SKM-1 (cell line): ENCODE data around the gene ISM1.

ENCODE experiments used
- DNase-seq: peaks from one replicate; lab custom pipeline; 2025; ENCODE audit not compliant: unreplicated experiment; lab: John Stamatoyannopoulos, UW

ISM1 gene

DNA sequence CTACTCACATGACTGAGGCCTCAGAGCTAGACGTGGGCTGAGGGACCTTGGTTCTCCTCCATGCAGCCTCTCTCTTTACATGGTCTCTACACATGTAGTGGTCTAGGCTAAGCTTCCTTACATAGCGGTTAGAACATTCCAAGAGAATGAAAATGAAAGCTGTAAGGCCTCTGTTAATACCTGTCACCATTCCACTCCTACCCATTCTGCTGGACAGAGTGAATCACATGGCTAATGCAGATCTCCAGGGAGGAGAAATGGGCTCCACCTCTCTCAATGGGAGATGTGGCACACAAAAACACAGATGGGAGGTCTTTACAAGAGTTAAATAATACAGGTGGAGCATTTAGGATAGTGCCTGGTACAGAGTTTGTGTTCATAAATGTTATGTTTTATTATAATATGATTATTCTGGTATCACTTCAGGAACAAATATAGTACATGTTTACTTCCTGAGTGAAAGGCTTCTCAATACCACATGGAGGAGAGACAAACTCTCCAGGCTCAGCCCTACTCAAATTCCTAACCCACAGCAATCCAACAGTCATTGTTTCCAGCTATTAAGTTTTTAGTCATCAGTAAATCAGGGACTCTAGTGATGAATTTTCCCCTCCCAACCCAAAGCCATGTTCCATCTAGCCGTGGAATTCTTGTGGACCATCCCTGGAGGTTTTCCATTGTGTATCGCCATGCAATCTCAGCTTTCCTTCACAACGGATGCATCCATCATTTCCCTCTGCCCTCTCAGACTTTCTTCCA lies 57.9 kb downstream of the ISM1 start:
- no peak for DNase-seq

- DNase-seq = no peak
Observed at GRCh38 chr20:13280609-13281324, 59.7 kb downstream of the ISM1 start.

GRCh38 chr20:13283869-13284829 lies 63.1 kb downstream of the ISM1 start:
- DNase-seq = no peak

GRCh38 chr20:13284830-13285229 lies 63.8 kb downstream of the ISM1 start:
- no peak for DNase-seq

DNA sequence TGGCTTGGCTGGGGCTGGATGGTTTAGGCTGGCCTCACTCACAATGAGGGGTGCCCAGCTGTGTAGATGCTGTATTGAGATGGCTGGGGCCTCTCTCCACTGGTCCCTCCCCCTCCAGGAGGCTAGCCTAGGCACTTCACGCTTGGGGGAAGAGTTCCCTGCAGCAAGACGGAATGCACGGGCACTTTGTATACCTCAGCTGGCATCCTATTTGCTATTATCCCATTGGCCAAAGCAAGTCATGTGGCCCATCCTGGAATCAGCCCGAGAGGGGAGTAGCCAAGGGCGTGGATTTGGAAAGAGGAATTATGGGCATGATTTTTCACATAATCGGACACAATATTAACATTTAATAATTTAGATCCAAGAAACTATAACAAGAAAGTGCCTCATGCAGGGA lies 64.3 kb downstream of the ISM1 start:
- no peak for DNase-seq

- DNase-seq = no peak
Observed at GRCh38 chr20:13286052-13286451, 65.0 kb downstream of the ISM1 start.

GRCh38 chr20:13286607-13287006 lies 65.5 kb downstream of the ISM1 start:
- no peak for DNase-seq

DNA sequence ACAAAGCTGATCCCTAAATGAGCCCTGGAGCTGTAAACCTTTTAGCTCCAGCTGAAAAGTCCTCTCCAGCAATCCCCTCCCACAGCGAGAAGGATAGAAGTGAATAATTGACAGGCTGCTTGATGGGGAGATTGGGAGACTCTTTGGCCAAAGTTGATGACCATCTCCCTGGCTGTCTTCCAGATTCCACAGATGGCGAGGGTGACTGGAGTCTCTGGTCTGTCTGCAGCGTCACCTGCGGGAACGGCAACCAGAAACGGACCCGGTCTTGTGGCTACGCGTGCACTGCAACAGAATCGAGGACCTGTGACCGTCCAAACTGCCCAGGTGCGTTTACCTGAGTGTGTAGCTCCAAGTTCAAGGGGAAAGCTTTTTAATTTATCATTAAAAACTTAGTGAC lies 67.3 kb downstream of the ISM1 start:
- no peak for DNase-seq

- DNase-seq = no peak
Observed at GRCh38 chr20:13289031-13289430, 68.0 kb downstream of the ISM1 start.

DNA sequence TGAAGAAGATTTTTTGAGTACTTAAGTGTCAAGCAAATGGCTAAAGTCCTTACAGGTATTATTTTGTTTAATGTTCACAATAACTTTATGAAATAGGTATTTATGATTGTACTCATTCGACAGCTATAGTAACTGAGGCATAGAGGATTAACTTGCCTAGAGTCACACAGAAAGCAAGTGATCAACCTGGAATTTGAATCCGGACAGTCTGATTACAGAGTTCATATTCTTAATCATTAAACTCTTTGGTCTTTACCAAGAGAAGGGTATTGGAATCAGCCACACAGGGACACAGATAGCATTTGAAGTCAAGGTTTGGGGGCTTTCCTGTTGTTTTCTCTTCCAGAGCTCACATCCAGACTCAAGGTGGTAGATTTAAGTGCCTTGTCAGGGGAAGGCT lies 69.7 kb downstream of the ISM1 start:
- DNase-seq = no peak

DNA sequence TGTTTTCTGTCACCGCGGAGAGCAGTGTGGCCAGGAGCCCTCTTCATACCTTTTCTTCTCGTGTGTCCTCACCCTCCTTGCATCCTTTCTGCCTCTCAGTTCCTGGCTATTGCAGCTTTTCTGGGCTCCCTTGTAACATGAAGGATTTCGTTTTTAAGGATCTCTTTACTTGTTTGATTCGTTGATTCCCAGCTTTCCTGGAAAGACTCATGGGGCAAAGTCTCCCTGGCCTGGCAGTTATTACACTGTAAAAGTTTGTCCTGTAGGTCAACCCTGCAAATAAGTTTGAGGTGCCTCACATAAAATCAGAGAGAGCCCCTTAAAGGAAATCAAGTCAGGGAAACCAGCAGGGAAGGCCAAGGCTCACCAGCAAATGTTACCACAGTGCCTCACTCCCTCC lies 70.1 kb downstream of the ISM1 start:
- DNase-seq = no peak

DNA sequence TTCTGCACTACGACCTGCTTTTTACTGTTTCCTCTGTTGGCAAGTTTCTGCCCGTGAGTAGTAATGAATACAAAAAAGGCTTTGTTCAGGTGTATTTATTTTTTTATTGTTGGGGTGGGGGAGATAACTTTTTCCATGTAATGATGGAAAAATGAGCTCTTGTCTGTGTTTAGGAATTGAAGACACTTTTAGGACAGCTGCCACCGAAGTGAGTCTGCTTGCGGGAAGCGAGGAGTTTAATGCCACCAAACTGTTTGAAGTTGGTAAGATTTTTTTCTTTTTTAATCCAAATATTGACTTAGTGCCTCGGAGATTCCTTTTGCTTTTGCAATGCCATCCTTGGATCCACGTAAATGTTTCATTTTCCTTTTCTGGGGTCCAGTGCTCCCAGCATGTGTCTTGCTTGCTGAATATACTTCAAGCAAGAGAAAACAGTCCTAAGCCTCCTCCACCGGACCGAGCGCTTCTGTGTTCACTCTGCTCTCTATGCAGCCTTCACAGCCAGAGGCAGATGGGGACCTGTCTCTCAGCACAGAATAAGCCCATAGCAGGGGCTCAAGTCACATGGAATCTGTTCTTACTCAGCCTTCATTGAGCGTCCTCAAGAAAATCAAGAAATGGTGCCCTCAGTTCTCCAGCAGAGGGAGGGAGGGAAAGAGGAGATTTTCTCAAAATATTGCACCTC lies 71.3 kb downstream of the ISM1 start:
- no peak for DNase-seq

DNA sequence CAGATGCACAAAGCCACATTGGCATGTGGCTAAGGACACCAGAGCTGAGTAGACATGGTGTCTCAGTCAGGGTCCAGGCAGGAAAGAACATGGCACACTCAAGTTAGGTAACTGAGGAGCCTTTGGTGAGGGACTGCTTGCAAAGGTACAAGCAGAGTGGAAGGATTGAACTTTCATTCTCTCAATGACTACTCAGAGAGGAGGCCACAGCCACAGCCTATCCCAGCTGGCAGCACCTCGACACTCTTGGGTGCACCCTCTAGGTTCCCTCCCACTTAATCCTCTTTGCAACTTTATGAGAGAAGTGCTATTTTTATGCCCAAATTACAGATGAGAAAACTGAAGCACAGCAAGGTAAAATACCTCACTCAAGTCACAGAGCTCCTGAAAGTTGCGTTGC lies 73.4 kb downstream of the ISM1 start:
- DNase-seq = no peak

- no peak for DNase-seq
Observed at GRCh38 chr20:13295637-13296036, 74.6 kb downstream of the ISM1 start.

DNA sequence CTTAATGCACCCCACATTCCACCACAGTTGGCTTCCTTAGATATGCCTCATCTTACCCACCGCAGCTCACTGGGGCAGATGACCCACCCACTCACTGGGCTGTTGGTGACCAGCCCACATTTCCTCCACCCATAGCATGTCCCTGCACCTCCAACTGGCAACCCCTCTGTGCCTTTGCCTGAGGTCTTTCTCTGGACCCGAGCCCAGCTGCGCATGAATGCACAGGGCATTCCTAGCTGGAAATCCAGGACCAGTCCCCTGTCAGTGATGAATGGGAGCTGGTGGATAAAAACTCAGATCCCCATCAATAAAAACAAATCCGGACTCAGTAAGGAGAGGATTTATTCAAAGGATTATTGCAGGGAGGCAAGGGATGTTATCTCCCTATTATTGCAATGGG lies 75.0 kb downstream of the ISM1 start:
- no peak for DNase-seq

- no peak for DNase-seq
Observed at GRCh38 chr20:13297147-13297899, 76.2 kb downstream of the ISM1 start.

DNA sequence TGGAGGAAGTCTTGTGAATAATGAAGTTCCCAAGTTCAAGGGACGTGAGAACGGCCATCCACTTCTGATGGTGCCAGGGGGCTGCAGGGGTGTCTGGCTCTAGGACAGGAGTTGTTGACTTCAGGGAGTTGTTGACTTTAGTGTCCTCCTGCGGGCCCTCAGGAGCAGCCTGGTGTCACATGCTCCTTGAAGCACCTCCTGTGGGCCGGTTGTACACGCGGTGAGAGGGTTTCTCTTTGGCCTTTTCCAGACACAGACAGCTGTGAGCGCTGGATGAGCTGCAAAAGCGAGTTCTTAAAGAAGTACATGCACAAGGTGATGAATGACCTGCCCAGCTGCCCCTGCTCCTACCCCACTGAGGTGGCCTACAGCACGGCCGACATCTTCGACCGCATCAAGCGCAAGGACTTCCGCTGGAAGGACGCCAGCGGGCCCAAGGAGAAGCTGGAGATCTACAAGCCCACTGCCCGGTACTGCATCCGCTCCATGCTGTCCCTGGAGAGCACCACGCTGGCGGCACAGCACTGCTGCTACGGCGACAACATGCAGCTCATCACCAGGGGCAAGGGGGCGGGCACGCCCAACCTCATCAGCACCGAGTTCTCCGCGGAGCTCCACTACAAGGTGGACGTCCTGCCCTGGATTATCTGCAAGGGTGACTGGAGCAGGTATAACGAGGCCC lies 77.8 kb downstream of the ISM1 start:
- DNase-seq = no peak

GRCh38 chr20:13299401-13299800 lies 78.3 kb downstream of the ISM1 start:
- no peak for DNase-seq

GRCh38 chr20:13301596-13301995 lies 80.5 kb downstream of the ISM1 start:
- DNase-seq = no peak
